ENCODE measurements around the gene COX8C. TPM values are rescaled to one million over a fixed set of nuclear protein-coding genes. Genes with fewer than 3 reads are reported as not detected.

The COX8C gene
- total and polyA plus RNA-seq, 10 donors = not detected

DNA sequence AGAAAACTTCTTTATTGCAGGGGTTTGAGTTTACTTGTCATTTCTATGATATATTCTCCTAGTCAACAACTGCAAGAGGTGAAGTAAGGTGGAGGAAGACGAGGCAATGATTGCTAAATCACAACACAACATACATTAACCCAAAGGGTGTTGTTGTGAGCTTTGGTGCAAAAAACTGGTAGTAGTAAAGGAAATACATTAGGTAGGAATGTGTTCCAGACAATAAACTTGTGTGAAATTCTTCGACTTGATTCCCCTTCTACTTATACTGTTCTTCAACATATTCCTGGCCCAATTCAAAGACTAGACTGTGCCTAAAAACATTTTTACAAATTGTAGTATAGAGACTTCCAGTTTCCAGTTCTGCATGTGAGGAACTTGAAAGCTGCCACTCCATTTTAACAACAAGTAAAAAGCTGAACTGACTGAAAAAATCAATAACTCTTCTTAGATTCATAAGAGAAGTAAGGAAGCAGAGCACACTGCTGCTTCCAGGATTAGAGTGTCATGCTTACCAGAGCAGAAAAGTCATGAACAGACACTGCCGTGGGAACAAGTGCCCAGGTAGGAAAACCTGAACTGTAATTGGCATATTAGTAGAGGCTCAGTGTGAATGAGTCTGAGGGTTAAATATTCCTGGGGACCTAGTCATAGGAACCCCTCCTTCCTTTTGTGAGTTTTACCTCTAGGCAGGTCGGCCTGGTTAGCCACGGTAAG lies 22.2 kb downstream of the COX8C start:
- Histone ChIP-seq H3K36me3 (no peaks in the 10 kb centered on the region), H3K4me1 (peaks cover 4 to 19% (median 11%) of the 10 kb centered on the region in 6 donors), H3K27ac (peak overlapping the region in 7 of 8 donors; percentile 50 to 78 (median 55)), H3K27me3 (replicated peaks in 1 of 7) (no peaks in the 10 kb centered on the region), H3K4me3 (no peak overlapping the region), H3K9me3 (peaks cover 0 to 15% (median 8%) of the 10 kb centered on the region in 8 donors)
- WGBS, 5 donors = 45 to 47% (median 45%) methylated on average over 5 of the region's 5 CpGs
- no peak for DNase-seq
- TF ChIP-seq, protein P1, sequence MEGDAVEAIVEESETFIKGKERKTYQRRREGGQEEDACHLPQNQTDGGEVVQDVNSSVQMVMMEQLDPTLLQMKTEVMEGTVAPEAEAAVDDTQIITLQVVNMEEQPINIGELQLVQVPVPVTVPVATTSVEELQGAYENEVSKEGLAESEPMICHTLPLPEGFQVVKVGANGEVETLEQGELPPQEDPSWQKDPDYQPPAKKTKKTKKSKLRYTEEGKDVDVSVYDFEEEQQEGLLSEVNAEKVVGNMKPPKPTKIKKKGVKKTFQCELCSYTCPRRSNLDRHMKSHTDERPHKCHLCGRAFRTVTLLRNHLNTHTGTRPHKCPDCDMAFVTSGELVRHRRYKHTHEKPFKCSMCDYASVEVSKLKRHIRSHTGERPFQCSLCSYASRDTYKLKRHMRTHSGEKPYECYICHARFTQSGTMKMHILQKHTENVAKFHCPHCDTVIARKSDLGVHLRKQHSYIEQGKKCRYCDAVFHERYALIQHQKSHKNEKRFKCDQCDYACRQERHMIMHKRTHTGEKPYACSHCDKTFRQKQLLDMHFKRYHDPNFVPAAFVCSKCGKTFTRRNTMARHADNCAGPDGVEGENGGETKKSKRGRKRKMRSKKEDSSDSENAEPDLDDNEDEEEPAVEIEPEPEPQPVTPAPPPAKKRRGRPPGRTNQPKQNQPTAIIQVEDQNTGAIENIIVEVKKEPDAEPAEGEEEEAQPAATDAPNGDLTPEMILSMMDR (IDR thresholded peaks at IDR 0.05 in 8 of 11, conservative IDR thresholded peaks at IDR 0.05 in 3 of 11) = no peak
- TF ChIP-seq POLR2A (IDR thresholded peaks at IDR 0.05) (no peak), POLR2AphosphoS5 (IDR thresholded peaks at IDR 0.05) (no peak)
- intact Hi-C loops (cut with DNase I; ENCODE audit: low total_unique reads) = no loop called here

DNA sequence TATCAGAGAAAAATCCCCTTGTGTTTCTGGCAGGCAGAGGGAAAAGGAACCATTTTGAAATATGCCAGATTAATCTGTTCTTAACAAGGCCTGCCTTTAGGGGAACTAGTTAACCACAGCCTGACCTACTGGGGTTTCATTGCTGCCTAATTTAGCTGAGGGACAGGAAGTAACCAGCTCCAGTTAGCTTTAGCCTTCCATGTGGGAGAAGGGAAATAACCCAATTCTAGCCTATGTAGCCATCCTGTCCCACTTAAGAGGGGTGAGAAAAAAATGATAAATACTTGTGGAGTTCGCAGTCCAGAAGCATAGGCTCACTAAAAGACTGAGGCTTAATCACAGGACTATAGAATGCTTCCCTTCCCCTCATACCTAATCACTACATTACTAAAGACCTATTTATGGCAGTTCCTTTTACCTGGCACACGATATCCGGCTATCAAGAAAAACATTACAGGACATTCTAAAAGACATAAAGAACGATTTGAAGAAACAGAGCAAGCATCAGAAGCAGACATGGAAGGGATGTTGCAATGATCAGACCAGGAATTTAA lies 22.8 kb downstream of the COX8C start:
- WGBS, 5 donors = 44 to 56% (median 52%) methylated on average over 4 of the region's 4 CpGs
- Histone ChIP-seq H3K4me1 (peaks cover 4 to 19% (median 11%) of the 10 kb centered on the region in 6 donors), H3K27me3 (replicated peaks in 1 of 7) (no peaks in the 10 kb centered on the region), H3K9me3 (peaks cover 0 to 15% (median 8%) of the 10 kb centered on the region in 8 donors), H3K36me3 (no peaks in the 10 kb centered on the region), H3K27ac (peak overlapping the region in 7 of 8 donors; percentile 50 to 78 (median 55)), H3K4me3 (no peak overlapping the region)
- intact Hi-C loops (cut with DNase I; ENCODE audit: low total_unique reads) = no loop called here
- TF ChIP-seq, protein P1 (IDR thresholded peaks at IDR 0.05 in 8 of 11, conservative IDR thresholded peaks at IDR 0.05 in 3 of 11) = no peak
- TF ChIP-seq POLR2AphosphoS5 (IDR thresholded peaks at IDR 0.05) = no peak
- TF ChIP-seq POLR2A (IDR thresholded peaks at IDR 0.05) = no peak
- no peak for DNase-seq

DNA sequence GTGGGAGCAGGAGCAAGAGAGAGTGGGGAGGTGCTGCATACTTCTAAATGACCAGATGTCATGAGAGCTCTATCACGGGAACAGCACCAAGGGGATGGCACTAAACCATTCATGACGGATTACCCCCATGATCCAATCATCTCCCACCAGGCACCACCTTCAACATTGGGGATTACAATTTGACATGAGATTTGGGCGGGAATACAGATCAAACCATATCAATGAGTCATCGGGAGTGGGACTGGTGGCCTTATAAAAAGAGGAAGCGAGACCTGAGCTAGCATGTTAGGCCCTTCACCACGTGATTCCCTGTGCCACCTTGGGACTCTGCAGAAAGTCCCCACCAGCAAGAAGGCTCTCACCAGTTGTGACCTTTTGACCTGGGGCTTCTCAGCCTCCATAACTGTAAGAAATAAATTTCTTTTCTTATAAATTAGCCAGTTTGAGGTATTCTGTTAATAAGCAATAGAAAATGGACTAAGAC lies 28.7 kb downstream of the COX8C start:
- peaks cover 0 to 15% (median 8%) of the 10 kb centered on the region in 8 donors for H3K9me3 ChIP-seq
- H3K27me3 ChIP-seq (replicated peaks in 1 of 7) = no peaks in the 10 kb centered on the region
- TF ChIP-seq POLR2AphosphoS5 (IDR thresholded peaks at IDR 0.05) (no peak), POLR2A (IDR thresholded peaks at IDR 0.05) (no peak)
- TF ChIP-seq, protein P1 (IDR thresholded peaks at IDR 0.05 in 8 of 11, conservative IDR thresholded peaks at IDR 0.05 in 3 of 11) = no peak
- peaks cover 0 to 9% (median 0%) of the 10 kb centered on the region in 6 donors for H3K4me1 ChIP-seq
- no peaks in the 10 kb centered on the region for H3K36me3 ChIP-seq
- intact Hi-C loops (cut with DNase I; ENCODE audit: low total_unique reads) = no loop called here
- WGBS, 5 donors = 55 to 71% (median 62%) methylated on average over 6 of the region's 6 CpGs
- H3K4me3 ChIP-seq = no peak overlapping the region
- H3K27ac ChIP-seq = peak overlapping the region in 3 of 8 donors; percentile 25 to 31 (median 26)
- DNase-seq = peak; percentile 82

DNA sequence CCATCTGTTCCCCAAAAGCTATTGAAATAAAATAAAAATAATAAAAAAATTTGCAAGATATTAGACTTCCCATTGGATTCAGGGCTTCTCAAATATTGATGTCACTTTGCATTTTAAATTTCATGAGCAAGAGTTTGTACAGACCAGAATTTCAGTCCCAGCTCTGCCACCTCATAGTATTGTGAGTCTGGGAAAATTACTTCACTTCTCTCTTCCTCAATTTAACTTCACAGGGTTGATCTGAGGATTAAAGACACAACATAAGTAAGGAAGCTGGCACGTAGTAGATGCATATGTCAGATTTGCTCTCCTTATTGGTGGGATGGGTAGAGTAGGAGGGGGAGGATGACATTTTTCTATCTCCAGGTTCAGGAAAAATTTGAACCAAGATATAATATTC lies 32.8 kb downstream of the COX8C start:
- peaks cover 0 to 9% (median 0%) of the 10 kb centered on the region in 6 donors for H3K4me1 ChIP-seq
- 18 to 41% (median 39%) methylated on average over 1 of the region's 1 CpG for WGBS, 5 donors
- H3K27ac ChIP-seq = no peak overlapping the region
- H3K9me3 ChIP-seq = no peaks in the 10 kb centered on the region
- no peaks in the 10 kb centered on the region for H3K27me3 ChIP-seq (replicated peaks in 1 of 7)
- no peak for DNase-seq
- TF ChIP-seq POLR2AphosphoS5 (IDR thresholded peaks at IDR 0.05) (no peak), POLR2A (IDR thresholded peaks at IDR 0.05) (no peak)
- TF ChIP-seq, protein P1 (IDR thresholded peaks at IDR 0.05 in 8 of 11, conservative IDR thresholded peaks at IDR 0.05 in 3 of 11) = no peak
- intact Hi-C loops (cut with DNase I; ENCODE audit: low total_unique reads) = no loop called here
- H3K4me3 ChIP-seq = no peak overlapping the region
- no peaks in the 10 kb centered on the region for H3K36me3 ChIP-seq
